WTC11 (cell line): ENCODE measurements around the gene TRPM4.

Experiments
- FOXJ3 ChIP-seq: sonication (generic); formaldehyde crosslinking; IDR thresholded peaks from 2 replicates; pipeline ENCODE4 v1.9.0; 2021; ENCODE audit warnings: missing genetic modification reagents, mild to moderate bottlenecking, borderline replicate concordance
- SP1 ChIP-seq: sonication (generic); formaldehyde crosslinking; conservative IDR thresholded peaks from 2 replicates; pipeline ENCODE4 v1.8.1; 2022; ENCODE audit warnings: missing genetic modification reagents
- ZNF121 ChIP-seq: sonication (generic); formaldehyde crosslinking; IDR thresholded peaks from 2 replicates; pipeline ENCODE4 v1.8.0; 2023; ENCODE audit warnings: missing genetic modification reagents
- ZNF317 ChIP-seq: sonication (generic); formaldehyde crosslinking; IDR thresholded peaks from 2 replicates; pipeline ENCODE4 v1.8.1; 2023; ENCODE audit warnings: low read depth, mild to moderate bottlenecking, moderate library complexity, missing genetic modification reagents, borderline replicate concordance
- TF ChIP-seq, protein P1 (sequence below): sonication (generic); formaldehyde crosslinking; IDR thresholded peaks from 2 replicates; pipeline ENCODE4 v1.8.1; 2022; ENCODE audit warnings: missing genetic modification reagents, borderline replicate concordance
- TF ChIP-seq, protein P2 (sequence below): sonication (generic); formaldehyde crosslinking; IDR thresholded peaks from 2 replicates; pipeline ENCODE4 v1.8.0; 2022; ENCODE audit warnings: mild to moderate bottlenecking, missing genetic modification reagents
- TF ChIP-seq, protein P3 (sequence below): sonication (generic); formaldehyde crosslinking; IDR thresholded peaks from 2 replicates; pipeline ENCODE4 v1.8.0; 2022; ENCODE audit warnings: mild to moderate bottlenecking, missing genetic modification reagents
- TF ChIP-seq, protein P4 (sequence below): fragments of 200-600 bp; IDR thresholded peaks from 2 replicates; pipeline ENCODE4 v1.8.0; 2022; ENCODE audit warnings: antibody characterized with exemption

DNA sequence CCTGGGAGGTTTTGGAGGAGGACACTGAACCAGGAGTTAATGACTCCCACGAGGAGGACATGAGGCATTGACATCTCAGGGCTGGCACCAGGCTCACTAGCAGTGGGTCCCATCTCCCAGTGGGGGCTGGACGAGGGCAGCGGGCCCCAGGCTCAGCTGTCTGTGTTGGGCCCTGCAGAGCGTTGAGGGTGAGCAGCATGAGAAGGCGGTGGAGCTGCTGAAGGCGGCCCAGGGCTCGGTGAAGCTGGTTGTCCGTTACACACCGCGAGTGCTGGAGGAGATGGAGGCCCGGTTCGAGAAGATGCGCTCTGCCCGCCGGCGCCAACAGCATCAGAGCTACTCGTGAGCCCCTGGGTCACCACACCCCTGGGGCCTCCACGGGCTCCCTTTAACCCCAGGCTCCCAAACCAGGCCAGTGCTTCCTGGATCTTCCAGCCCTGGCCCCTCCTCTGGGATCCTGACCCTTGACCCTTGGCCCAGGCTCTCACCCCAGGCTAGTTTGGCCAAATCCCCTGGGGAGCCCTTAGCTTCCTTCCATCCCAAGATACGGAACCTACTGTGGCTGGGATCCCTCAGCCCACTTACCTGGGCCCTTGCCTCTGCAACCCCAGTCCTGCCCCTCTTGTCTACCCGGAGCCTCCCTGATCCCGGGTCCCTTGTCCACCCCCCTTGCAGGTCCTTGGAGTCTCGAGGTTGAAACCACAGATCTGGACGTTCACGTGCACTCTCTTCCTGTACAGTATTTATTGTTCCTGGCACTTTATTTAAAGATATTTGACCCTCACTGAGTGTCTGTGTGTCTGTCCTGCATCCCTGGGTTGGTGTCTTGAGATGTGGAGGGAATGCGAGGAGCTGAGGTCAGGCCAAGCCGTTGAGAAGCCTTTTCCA is 39.7 kb upstream of the TRPM4 start:
- TF ChIP-seq SP1 (no peak), ZNF317 (CRISPR knock-in tag) (no peak), FOXJ3 (no peak), ZNF121 (CRISPR knock-in tag) (no peak)
- TF ChIP-seq, protein P1, sequence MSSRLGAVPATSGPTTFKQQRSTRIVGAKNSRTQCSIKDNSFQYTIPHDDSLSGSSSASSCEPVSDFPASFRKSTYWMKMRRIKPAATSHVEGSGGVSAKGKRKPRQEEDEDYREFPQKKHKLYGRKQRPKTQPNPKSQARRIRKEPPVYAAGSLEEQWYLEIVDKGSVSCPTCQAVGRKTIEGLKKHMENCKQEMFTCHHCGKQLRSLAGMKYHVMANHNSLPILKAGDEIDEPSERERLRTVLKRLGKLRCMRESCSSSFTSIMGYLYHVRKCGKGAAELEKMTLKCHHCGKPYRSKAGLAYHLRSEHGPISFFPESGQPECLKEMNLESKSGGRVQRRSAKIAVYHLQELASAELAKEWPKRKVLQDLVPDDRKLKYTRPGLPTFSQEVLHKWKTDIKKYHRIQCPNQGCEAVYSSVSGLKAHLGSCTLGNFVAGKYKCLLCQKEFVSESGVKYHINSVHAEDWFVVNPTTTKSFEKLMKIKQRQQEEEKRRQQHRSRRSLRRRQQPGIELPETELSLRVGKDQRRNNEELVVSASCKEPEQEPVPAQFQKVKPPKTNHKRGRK (CRISPR knock-in tag): no peak
- TF ChIP-seq, protein P2, sequence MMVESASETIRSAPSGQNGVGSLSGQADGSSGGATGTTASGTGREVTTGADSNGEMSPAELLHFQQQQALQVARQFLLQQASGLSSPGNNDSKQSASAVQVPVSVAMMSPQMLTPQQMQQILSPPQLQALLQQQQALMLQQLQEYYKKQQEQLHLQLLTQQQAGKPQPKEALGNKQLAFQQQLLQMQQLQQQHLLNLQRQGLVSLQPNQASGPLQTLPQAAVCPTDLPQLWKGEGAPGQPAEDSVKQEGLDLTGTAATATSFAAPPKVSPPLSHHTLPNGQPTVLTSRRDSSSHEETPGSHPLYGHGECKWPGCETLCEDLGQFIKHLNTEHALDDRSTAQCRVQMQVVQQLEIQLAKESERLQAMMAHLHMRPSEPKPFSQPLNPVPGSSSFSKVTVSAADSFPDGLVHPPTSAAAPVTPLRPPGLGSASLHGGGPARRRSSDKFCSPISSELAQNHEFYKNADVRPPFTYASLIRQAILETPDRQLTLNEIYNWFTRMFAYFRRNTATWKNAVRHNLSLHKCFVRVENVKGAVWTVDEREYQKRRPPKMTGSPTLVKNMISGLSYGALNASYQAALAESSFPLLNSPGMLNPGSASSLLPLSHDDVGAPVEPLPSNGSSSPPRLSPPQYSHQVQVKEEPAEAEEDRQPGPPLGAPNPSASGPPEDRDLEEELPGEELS (CRISPR knock-in tag): no peak
- TF ChIP-seq, protein P3, sequence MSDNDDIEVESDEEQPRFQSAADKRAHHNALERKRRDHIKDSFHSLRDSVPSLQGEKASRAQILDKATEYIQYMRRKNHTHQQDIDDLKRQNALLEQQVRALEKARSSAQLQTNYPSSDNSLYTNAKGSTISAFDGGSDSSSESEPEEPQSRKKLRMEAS (CRISPR knock-in tag): no peak
- TF ChIP-seq, protein P4, sequence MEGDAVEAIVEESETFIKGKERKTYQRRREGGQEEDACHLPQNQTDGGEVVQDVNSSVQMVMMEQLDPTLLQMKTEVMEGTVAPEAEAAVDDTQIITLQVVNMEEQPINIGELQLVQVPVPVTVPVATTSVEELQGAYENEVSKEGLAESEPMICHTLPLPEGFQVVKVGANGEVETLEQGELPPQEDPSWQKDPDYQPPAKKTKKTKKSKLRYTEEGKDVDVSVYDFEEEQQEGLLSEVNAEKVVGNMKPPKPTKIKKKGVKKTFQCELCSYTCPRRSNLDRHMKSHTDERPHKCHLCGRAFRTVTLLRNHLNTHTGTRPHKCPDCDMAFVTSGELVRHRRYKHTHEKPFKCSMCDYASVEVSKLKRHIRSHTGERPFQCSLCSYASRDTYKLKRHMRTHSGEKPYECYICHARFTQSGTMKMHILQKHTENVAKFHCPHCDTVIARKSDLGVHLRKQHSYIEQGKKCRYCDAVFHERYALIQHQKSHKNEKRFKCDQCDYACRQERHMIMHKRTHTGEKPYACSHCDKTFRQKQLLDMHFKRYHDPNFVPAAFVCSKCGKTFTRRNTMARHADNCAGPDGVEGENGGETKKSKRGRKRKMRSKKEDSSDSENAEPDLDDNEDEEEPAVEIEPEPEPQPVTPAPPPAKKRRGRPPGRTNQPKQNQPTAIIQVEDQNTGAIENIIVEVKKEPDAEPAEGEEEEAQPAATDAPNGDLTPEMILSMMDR: no peak
